GM12864 (cell line): Measurements from ENCODE around the gene ARHGAP29.

Experiments used
- DNase-seq: peaks from one replicate; pipeline ENCODE4 v3.0.0-alpha.2; 2011; ENCODE audit warnings: low read depth
- H3K4me3 ChIP-seq: 2 replicates; pipeline ENCODE4 v1.5.1; 2011; ENCODE audit warnings: mild to moderate bottlenecking, low read depth, low read length, control low read depth
- CTCF ChIP-seq: IDR thresholded peaks from 2 replicates; pipeline ENCODE4 v1.5.1; 2011; ENCODE audit warnings: low read depth, mild to moderate bottlenecking, moderate library complexity, low read length, control low read depth, inconsistent platforms; ENCODE audit errors: missing control alignments

The ARHGAP29 gene

GRCh38 chr1:94260635-94261387 lies 23.4 kb upstream of the ARHGAP29 start:
- no peak for DNase-seq
- H3K4me3 ChIP-seq, result no peak overlapping the region
- TF ChIP-seq CTCF, result no peak

- DNase-seq, result no peak
- no peak for TF ChIP-seq CTCF
- no peak overlapping the region for H3K4me3 ChIP-seq
Observed at GRCh38 chr1:94259635-94260289, 22.4 kb upstream of the ARHGAP29 start.

- H3K4me3 ChIP-seq, result no peak overlapping the region
- no peak for TF ChIP-seq CTCF
- no peak for DNase-seq
Observed at GRCh38 chr1:94258873-94259331, 21.5 kb upstream of the ARHGAP29 start.

GRCh38 chr1:94257444-94257843 lies 20.1 kb upstream of the ARHGAP29 start:
- no peak overlapping the region for H3K4me3 ChIP-seq
- no peak for DNase-seq
- TF ChIP-seq CTCF, result no peak

- DNase-seq, result no peak
- no peak overlapping the region for H3K4me3 ChIP-seq
- no peak for TF ChIP-seq CTCF
Observed at GRCh38 chr1:94255476-94255875, 18.1 kb upstream of the ARHGAP29 start.

- H3K4me3 ChIP-seq, result no peak overlapping the region
- no peak for DNase-seq
- TF ChIP-seq CTCF, result no peak
Observed at GRCh38 chr1:94254073-94254810, 16.9 kb upstream of the ARHGAP29 start.
